ENCODE results near the gene SLC47A1.
A peak's percentile ranks its signal among the peaks of the same experiment; 100 is the strongest.
"Not testable (repeated sequence)": the region's sequence is repeated elsewhere in the genome, so short reads cannot be mapped to it uniquely, and the experiment has no call there.

SLC47A1 gene

GRCh38 chr17:19507775-19508576 lies 25.7 kb upstream of the SLC47A1 start:
- in situ Hi-C loops (cut with MboI; ENCODE audit: low sequenced_read_pairs, unreplicated experiment), result no loop called here
- TF ChIP-seq CTCF (IDR thresholded peaks at IDR 0.05; ENCODE audit: borderline replicate concordance, control extremely low read depth, extremely low read depth, insufficient read depth, missing control alignments), result no peak
- DNase-seq (ENCODE audit: low spot score), result peak; percentile 89

GRCh38 chr17:19508577-19508867 lies 25.1 kb upstream of the SLC47A1 start:
- in situ Hi-C loops (cut with MboI; ENCODE audit: low sequenced_read_pairs, unreplicated experiment), result no loop called here
- DNase-seq (ENCODE audit: low spot score), result no peak
- no peak for TF ChIP-seq CTCF (IDR thresholded peaks at IDR 0.05; ENCODE audit: borderline replicate concordance, control extremely low read depth, extremely low read depth, insufficient read depth, missing control alignments)

GRCh38 chr17:19509281-19509852 lies 24.3 kb upstream of the SLC47A1 start:
- in situ Hi-C loops (cut with MboI; ENCODE audit: low sequenced_read_pairs, unreplicated experiment); DNase-seq (ENCODE audit: low spot score): not testable (repeated sequence)

- no peak for TF ChIP-seq CTCF (IDR thresholded peaks at IDR 0.05; ENCODE audit: borderline replicate concordance, control extremely low read depth, extremely low read depth, insufficient read depth, missing control alignments)
- DNase-seq (ENCODE audit: low spot score), result no peak
- in situ Hi-C loops (cut with MboI; ENCODE audit: low sequenced_read_pairs, unreplicated experiment), result no loop called here
Observed at GRCh38 chr17:19510903-19511302, 22.8 kb upstream of the SLC47A1 start.

- TF ChIP-seq CTCF (IDR thresholded peaks at IDR 0.05; ENCODE audit: borderline replicate concordance, control extremely low read depth, extremely low read depth, insufficient read depth, missing control alignments), result peak; percentile 79
- DNase-seq (ENCODE audit: low spot score), result peak; percentile 67
- in situ Hi-C loops (cut with MboI; ENCODE audit: low sequenced_read_pairs, unreplicated experiment), result no loop called here
Observed at GRCh38 chr17:19513897-19514488, 19.7 kb upstream of the SLC47A1 start.

- TF ChIP-seq CTCF (IDR thresholded peaks at IDR 0.05; ENCODE audit: borderline replicate concordance, control extremely low read depth, extremely low read depth, insufficient read depth, missing control alignments), result no peak
- DNase-seq (ENCODE audit: low spot score), result no peak
- in situ Hi-C loops (cut with MboI; ENCODE audit: low sequenced_read_pairs, unreplicated experiment), result loop anchor here (5.0 kb wide), 1 partner anchor 245 kb away; no protein-coding TSS in a partner anchor
Observed at GRCh38 chr17:19517699-19518098, 16.0 kb upstream of the SLC47A1 start.

GRCh38 chr17:19519388-19520291 lies 14.0 kb upstream of the SLC47A1 start:
- not testable (repeated sequence) for DNase-seq (ENCODE audit: low spot score)
- in situ Hi-C loops (cut with MboI; ENCODE audit: low sequenced_read_pairs, unreplicated experiment), result loop anchor here (5.0 kb wide), 1 partner anchor 243 kb away; no protein-coding TSS in a partner anchor
